ENCODE measurements around the gene GPR32.

- TF ChIP-seq CTCF (IDR thresholded peaks at IDR 0.05) (no peak), ZFX (IDR thresholded peaks at IDR 0.05; ENCODE audit: borderline replicate concordance) (no peak)
These were observed 7.6 kb downstream of the GPR32 start for GRCh38 chr19:50777830-50778303.
